ENCODE results near the gene LMCD1. TPM values are rescaled to one million over a fixed set of nuclear protein-coding genes. Genes with fewer than 3 reads are reported as not detected.

Gene LMCD1
- total RNA-seq, 2 experiments from 2014 or later: 0.99 to 1.1 TPM

- H3K27ac Mint-ChIP-seq: no peak overlapping the region
These were observed 30.8 kb upstream of the LMCD1 start for GRCh38 chr3:8470801-8471200.

GRCh38 chr3:8472549-8472948, 29.1 kb upstream of the LMCD1 start:
- POLR2A ChIA-PET: no interaction called here
- H3K4me3 Mint-ChIP-seq: no peak overlapping the region
- H3K4me1 Mint-ChIP-seq: no peaks in the 10 kb centered on the region
- H3K36me3 Mint-ChIP-seq (ENCODE audit: low read depth): no peaks in the 10 kb centered on the region
- H3K27ac Mint-ChIP-seq: no peak overlapping the region
- H3K9me3 Mint-ChIP-seq: no peaks in the 10 kb centered on the region
- no peak for DNase-seq
- CTCF ChIA-PET: interaction anchor here (1.3 to 2.2 kb wide), 2 partner anchors 11 to 37 kb away, joined by 4 to 6 read pairs; no protein-coding TSS in a partner anchor
- H3K27me3 Mint-ChIP-seq: no peaks in the 10 kb centered on the region

More at GRCh38 chr3:8470801-8471200, 30.8 kb upstream of the LMCD1 start:
- H3K36me3 Mint-ChIP-seq (ENCODE audit: low read depth): no peaks in the 10 kb centered on the region
- no peak for DNase-seq
- H3K4me3 Mint-ChIP-seq: no peak overlapping the region
- POLR2A ChIA-PET: no interaction called here
- H3K27me3 Mint-ChIP-seq: peaks cover 3% of the 10 kb centered on the region
- CTCF ChIA-PET: no interaction called here
- H3K4me1 Mint-ChIP-seq: no peaks in the 10 kb centered on the region
- no peaks in the 10 kb centered on the region for H3K9me3 Mint-ChIP-seq

GRCh38 chr3:8473029-8473428, 28.6 kb upstream of the LMCD1 start:
- Mint-ChIP-seq H3K27ac (no peak overlapping the region), H3K36me3 (ENCODE audit: low read depth) (no peaks in the 10 kb centered on the region), H3K9me3 (no peaks in the 10 kb centered on the region), H3K4me3 (no peak overlapping the region), H3K4me1 (no peaks in the 10 kb centered on the region), H3K27me3 (no peaks in the 10 kb centered on the region)
- no peak for DNase-seq
- CTCF ChIA-PET: interaction anchor here (2.2 kb wide), 1 partner anchor 38 kb away, joined by 6 read pairs; no protein-coding TSS in a partner anchor
- POLR2A ChIA-PET: no interaction called here

GRCh38 chr3:8473990-8474389, 27.6 kb upstream of the LMCD1 start:
- no peaks in the 10 kb centered on the region for H3K36me3 Mint-ChIP-seq (ENCODE audit: low read depth)
- H3K4me1 Mint-ChIP-seq: no peaks in the 10 kb centered on the region
- ChIA-PET POLR2A (no interaction called here), CTCF (interaction anchor here (2.2 kb wide), 1 partner anchor 39 kb away, joined by 6 read pairs; no protein-coding TSS in a partner anchor)
- DNase-seq: no peak
- no peaks in the 10 kb centered on the region for H3K27me3 Mint-ChIP-seq
- no peak overlapping the region for H3K27ac Mint-ChIP-seq
- H3K4me3 Mint-ChIP-seq: no peak overlapping the region
- no peaks in the 10 kb centered on the region for H3K9me3 Mint-ChIP-seq

GRCh38 chr3:8474991-8475390, 26.6 kb upstream of the LMCD1 start:
- no peaks in the 10 kb centered on the region for H3K4me1 Mint-ChIP-seq
- no peak overlapping the region for H3K4me3 Mint-ChIP-seq
- DNase-seq: no peak
- CTCF ChIA-PET: no interaction called here
- POLR2A ChIA-PET: no interaction called here
- no peak overlapping the region for H3K27ac Mint-ChIP-seq
- no peaks in the 10 kb centered on the region for H3K36me3 Mint-ChIP-seq (ENCODE audit: low read depth)
- H3K27me3 Mint-ChIP-seq: no peaks in the 10 kb centered on the region
- no peaks in the 10 kb centered on the region for H3K9me3 Mint-ChIP-seq

GRCh38 chr3:8480699-8481098, 20.9 kb upstream of the LMCD1 start:
- Mint-ChIP-seq H3K4me1 (no peaks in the 10 kb centered on the region), H3K27ac (no peak overlapping the region), H3K27me3 (peaks cover 3% of the 10 kb centered on the region), H3K9me3 (peaks cover 2% of the 10 kb centered on the region), H3K36me3 (ENCODE audit: low read depth) (no peaks in the 10 kb centered on the region), H3K4me3 (no peak overlapping the region)
- no peak for DNase-seq
- ChIA-PET CTCF (interaction anchor here (0.7 kb wide), 1 partner anchor 108 kb away, joined by 4 read pairs; no protein-coding TSS in a partner anchor), POLR2A (no interaction called here)

- H3K4me1 Mint-ChIP-seq: no peaks in the 10 kb centered on the region
- H3K36me3 Mint-ChIP-seq (ENCODE audit: low read depth): no peaks in the 10 kb centered on the region
- H3K9me3 Mint-ChIP-seq: peaks cover 2% of the 10 kb centered on the region
- POLR2A ChIA-PET: no interaction called here
- no peak overlapping the region for H3K4me3 Mint-ChIP-seq
- CTCF ChIA-PET: no interaction called here
- DNase-seq: no peak
- peaks cover 3% of the 10 kb centered on the region for H3K27me3 Mint-ChIP-seq
- no peak overlapping the region for H3K27ac Mint-ChIP-seq
These were observed 20.2 kb upstream of the LMCD1 start for GRCh38 chr3:8481380-8481779.

- H3K9me3 Mint-ChIP-seq: peaks cover 2% of the 10 kb centered on the region
- DNase-seq: no peak
- POLR2A ChIA-PET: no interaction called here
- H3K27ac Mint-ChIP-seq: no peak overlapping the region
- peaks cover 3% of the 10 kb centered on the region for H3K27me3 Mint-ChIP-seq
- H3K4me3 Mint-ChIP-seq: no peak overlapping the region
- H3K36me3 Mint-ChIP-seq (ENCODE audit: low read depth): no peaks in the 10 kb centered on the region
- CTCF ChIA-PET: no interaction called here
- H3K4me1 Mint-ChIP-seq: no peaks in the 10 kb centered on the region
These were observed 19.4 kb upstream of the LMCD1 start for GRCh38 chr3:8482263-8482662.

- CTCF ChIA-PET: interaction anchor here (0.7 to 1.7 kb wide), 3 partner anchors 11 to 1216 kb away, joined by 3 to 4 read pairs (median 4); partner anchors contain the start of gene LMCD1
- Mint-ChIP-seq H3K4me1 (no peaks in the 10 kb centered on the region), H3K9me3 (peaks cover 2% of the 10 kb centered on the region), H3K27me3 (peaks cover 3% of the 10 kb centered on the region), H3K36me3 (ENCODE audit: low read depth) (no peaks in the 10 kb centered on the region), H3K4me3 (no peak overlapping the region), H3K27ac (no peak overlapping the region)
- POLR2A ChIA-PET: no interaction called here
- DNase-seq: no peak
These were observed 18.5 kb upstream of the LMCD1 start for GRCh38 chr3:8482960-8483665.

GRCh38 chr3:8484409-8485140, 17.0 kb upstream of the LMCD1 start:
- Mint-ChIP-seq H3K9me3 (peaks cover 2% of the 10 kb centered on the region), H3K4me1 (no peaks in the 10 kb centered on the region), H3K27ac (no peak overlapping the region), H3K36me3 (ENCODE audit: low read depth) (no peaks in the 10 kb centered on the region), H3K4me3 (no peak overlapping the region), H3K27me3 (peaks cover 3% of the 10 kb centered on the region)
- DNase-seq: no peak
- ChIA-PET POLR2A (no interaction called here), CTCF (interaction anchor here (1.7 kb wide), 1 partner anchor 13 kb away, joined by 4 read pairs; no protein-coding TSS in a partner anchor)

GRCh38 chr3:8485141-8485870, 16.3 kb upstream of the LMCD1 start:
- DNase-seq: no peak
- Mint-ChIP-seq H3K36me3 (ENCODE audit: low read depth) (no peaks in the 10 kb centered on the region), H3K4me1 (no peaks in the 10 kb centered on the region), H3K27me3 (peaks cover 3% of the 10 kb centered on the region), H3K4me3 (no peak overlapping the region), H3K9me3 (peaks cover 2% of the 10 kb centered on the region), H3K27ac (no peak overlapping the region)
- ChIA-PET POLR2A (no interaction called here), CTCF (no interaction called here)

- H3K27me3 Mint-ChIP-seq: peaks cover 3% of the 10 kb centered on the region
- H3K27ac Mint-ChIP-seq: no peak overlapping the region
These were observed 15.7 kb upstream of the LMCD1 start for GRCh38 chr3:8485943-8486342.

GRCh38 chr3:8486434-8486833, 15.2 kb upstream of the LMCD1 start:
- Mint-ChIP-seq H3K36me3 (ENCODE audit: low read depth) (no peaks in the 10 kb centered on the region), H3K4me1 (no peaks in the 10 kb centered on the region), H3K27ac (no peak overlapping the region), H3K27me3 (peaks cover 3% of the 10 kb centered on the region), H3K4me3 (no peak overlapping the region), H3K9me3 (peaks cover 2% of the 10 kb centered on the region)
- DNase-seq: no peak
- POLR2A ChIA-PET: no interaction called here
- CTCF ChIA-PET: no interaction called here

More at GRCh38 chr3:8485943-8486342, 15.7 kb upstream of the LMCD1 start:
- Mint-ChIP-seq H3K4me3 (no peak overlapping the region), H3K9me3 (peaks cover 2% of the 10 kb centered on the region), H3K36me3 (ENCODE audit: low read depth) (no peaks in the 10 kb centered on the region), H3K4me1 (no peaks in the 10 kb centered on the region)
- ChIA-PET POLR2A (no interaction called here), CTCF (no interaction called here)
- no peak for DNase-seq
